Upper lobe of left lung (tissue), 4 donors: ENCODE data around the gene DLGAP1.

ENCODE experiments used
- CTCF ChIP-seq, 6 experiments: fragments of 450-650 bp in 4 of 6; fragments of 200-600 bp in 2 of 6; sonication (generic) in 2 of 6; IDR thresholded peaks; one replicate each; pipeline ENCODE4 v1.5.1; 2016 to 2019; ENCODE audit warnings: antibody characterized with exemption in 6 of 6
- EP300 ChIP-seq, 4 donors: sonication (generic); formaldehyde crosslinking; IDR thresholded peaks; one replicate each; pipeline ENCODE4 v1.5.1; 2017; ENCODE audit warnings: antibody characterized with exemption in 4 of 4, control low read depth in 2 of 4
- POLR2A ChIP-seq, 4 donors: fragments of 450-650 bp; IDR thresholded peaks; one replicate each; pipeline ENCODE4 v1.5.1; 2016 to 2017; ENCODE audit warnings: antibody characterized with exemption in 4 of 4, mild to moderate bottlenecking in 2 of 4
- POLR2AphosphoS5 ChIP-seq, 2 donors: sonication (generic); formaldehyde crosslinking; IDR thresholded peaks; one replicate each; pipeline ENCODE4 v1.5.1; 2017; ENCODE audit warnings: antibody characterized with exemption in 2 of 2

- TF ChIP-seq CTCF (IDR thresholded peaks at IDR 0.05) (no peak), POLR2AphosphoS5 (IDR thresholded peaks at IDR 0.05) (no peak), POLR2A (IDR thresholded peaks at IDR 0.05) (no peak), EP300 (IDR thresholded peaks at IDR 0.05) (no peak)
Measured at GRCh38 chr18:3526421-3527354, 928.4 kb downstream of the DLGAP1 start.
